SK-N-SH treated with all-trans-retinoic acid at 6 μM for 48 hours (cell line): ENCODE data around the gene FGF22.

Experiments
- ATAC-seq: fragments of 200-7000 bp; cut with Tn5 transposase; 3 replicates; pipeline ENCODE4 v1.9.1; 2020; ENCODE audit warnings: mild to moderate bottlenecking, moderate library complexity
- ARNTL ChIP-seq: fragments of 450-650 bp; formaldehyde crosslinking; IDR thresholded peaks from 2 replicates; pipeline ENCODE4 v1.5.0; 2020; ENCODE audit warnings: low read depth, mild to moderate bottlenecking, moderate library complexity, borderline replicate concordance
- BACH2 ChIP-seq: fragments of 250-450 bp; sonication (Bioruptor Pico); IDR thresholded peaks from 2 replicates; pipeline ENCODE4 v1.9.0; 2021; ENCODE audit warnings: mild to moderate bottlenecking, borderline replicate concordance
- CSDC2 ChIP-seq: fragments of 250-450 bp; sonication (Bioruptor Pico); IDR thresholded peaks from 2 replicates; pipeline ENCODE4 v1.5.0; 2020; ENCODE audit warnings: mild to moderate bottlenecking, moderate library complexity
- ESRRG ChIP-seq: fragments of 250-450 bp; sonication (Bioruptor Pico); IDR thresholded peaks from 2 replicates; pipeline ENCODE4 v1.6.1; 2021; ENCODE audit warnings: mild to moderate bottlenecking
- GLIS3 ChIP-seq: fragments of 250-450 bp; sonication (Bioruptor Pico); IDR thresholded peaks from 2 replicates; pipeline ENCODE4 v1.5.0; 2020; ENCODE audit warnings: mild to moderate bottlenecking, moderate library complexity
- ISL1 ChIP-seq: fragments of 250-450 bp; sonication (Bioruptor Pico); IDR thresholded peaks from 2 replicates; pipeline ENCODE4 v2.1.2; 2022; ENCODE audit warnings: mild to moderate bottlenecking, moderate library complexity
- PPARA ChIP-seq: fragments of 250-450 bp; sonication (Bioruptor Pico); IDR thresholded peaks from 2 replicates; pipeline ENCODE4 v1.5.0; 2020; ENCODE audit warnings: mild to moderate bottlenecking, borderline replicate concordance
- RARB ChIP-seq: fragments of 250-450 bp; sonication (Bioruptor Pico); IDR thresholded peaks from 2 replicates; pipeline ENCODE4 v1.8.0; 2021; ENCODE audit warnings: mild to moderate bottlenecking, moderate library complexity
- TCF4 ChIP-seq: fragments of 250-450 bp; sonication (Bioruptor Pico); IDR thresholded peaks from 2 replicates; pipeline ENCODE4 v1.8.0; 2021; ENCODE audit warnings: mild to moderate bottlenecking, moderate library complexity, borderline replicate concordance
- TOX ChIP-seq: fragments of 250-450 bp; sonication (Bioruptor Pico); IDR thresholded peaks from 2 replicates; pipeline ENCODE4 v1.8.0; 2021; ENCODE audit warnings: mild to moderate bottlenecking, moderate library complexity, borderline replicate concordance
- ZC3H10 ChIP-seq: fragments of 250-450 bp; sonication (Bioruptor Pico); IDR thresholded peaks from 2 replicates; pipeline ENCODE4 v1.5.1; 2021; ENCODE audit warnings: mild to moderate bottlenecking, moderate library complexity
- ZFP3 ChIP-seq: fragments of 250-450 bp; sonication (Bioruptor Pico); IDR thresholded peaks from 2 replicates; pipeline ENCODE4 v1.5.0; 2020; ENCODE audit warnings: mild to moderate bottlenecking, moderate library complexity
- ZFP30 ChIP-seq: fragments of 450-650 bp; formaldehyde crosslinking; IDR thresholded peaks from 2 replicates; pipeline ENCODE4 v1.5.0; 2022; ENCODE audit warnings: mild to moderate bottlenecking, moderate library complexity
- ZNF565 ChIP-seq: fragments of 450-650 bp; formaldehyde crosslinking; conservative IDR thresholded peaks from 2 replicates; pipeline ENCODE4 v1.5.0; 2020; ENCODE audit warnings: low read depth, mild to moderate bottlenecking, moderate library complexity
- ZNF70 ChIP-seq: fragments of 450-650 bp; formaldehyde crosslinking; IDR thresholded peaks from 2 replicates; pipeline ENCODE4 v1.5.0; 2020; ENCODE audit warnings: mild to moderate bottlenecking, moderate library complexity
- ZNF8 ChIP-seq: fragments of 450-650 bp; formaldehyde crosslinking; IDR thresholded peaks from 2 replicates; pipeline ENCODE4 v1.5.0; 2020; ENCODE audit warnings: mild to moderate bottlenecking, moderate library complexity
- TF ChIP-seq, protein P1 (sequence below): fragments of 250-450 bp; sonication (Bioruptor Pico); IDR thresholded peaks from 2 replicates; pipeline ENCODE4 v1.5.1; 2020; ENCODE audit warnings: low read depth, mild to moderate bottlenecking, moderate library complexity
- TF ChIP-seq, protein P2 (sequence below): fragments of 250-450 bp; sonication (Bioruptor Pico); IDR thresholded peaks from 2 replicates; pipeline ENCODE4 v1.8.0; 2021; ENCODE audit warnings: low read depth, mild to moderate bottlenecking, moderate library complexity, borderline replicate concordance
- TF ChIP-seq, protein P3 (sequence below): fragments of 250-450 bp; sonication (Bioruptor Pico); IDR thresholded peaks from 2 replicates; pipeline ENCODE4 v1.8.0; 2020; ENCODE audit warnings: mild to moderate bottlenecking, moderate library complexity, borderline replicate concordance
- TF ChIP-seq, protein P4 (sequence below): fragments of 250-450 bp; sonication (Bioruptor Pico); IDR thresholded peaks from 2 replicates; pipeline ENCODE4 v1.5.1; 2021; ENCODE audit warnings: mild to moderate bottlenecking, moderate library complexity
- TF ChIP-seq, protein P5 (sequence below): fragments of 250-450 bp; sonication (Bioruptor Pico); IDR thresholded peaks from 2 replicates; pipeline ENCODE4 v1.5.0; 2020; ENCODE audit warnings: mild to moderate bottlenecking, moderate library complexity

The FGF22 gene

DNA sequence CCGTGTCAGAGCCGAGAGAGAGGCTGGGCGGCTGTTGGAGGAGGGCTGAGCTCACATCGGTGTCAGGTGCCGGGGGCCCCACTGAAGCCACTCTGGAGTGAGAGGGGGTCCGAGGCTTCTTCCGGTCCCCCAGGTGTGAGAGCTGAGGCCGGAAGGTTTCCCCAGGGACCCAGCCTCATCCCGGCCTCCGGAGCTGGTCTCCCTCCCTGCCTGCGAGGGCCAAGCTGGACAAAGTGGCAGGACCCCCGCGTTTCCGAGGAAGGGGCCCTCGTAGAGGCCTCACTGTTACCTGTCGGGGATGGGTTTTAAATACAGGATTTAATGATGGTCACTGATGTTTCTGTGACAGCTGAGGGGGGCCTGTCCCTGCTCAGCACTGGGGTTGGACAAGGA, 43.4 kb upstream of the FGF22 start (continued):
- TF ChIP-seq, protein P1, sequence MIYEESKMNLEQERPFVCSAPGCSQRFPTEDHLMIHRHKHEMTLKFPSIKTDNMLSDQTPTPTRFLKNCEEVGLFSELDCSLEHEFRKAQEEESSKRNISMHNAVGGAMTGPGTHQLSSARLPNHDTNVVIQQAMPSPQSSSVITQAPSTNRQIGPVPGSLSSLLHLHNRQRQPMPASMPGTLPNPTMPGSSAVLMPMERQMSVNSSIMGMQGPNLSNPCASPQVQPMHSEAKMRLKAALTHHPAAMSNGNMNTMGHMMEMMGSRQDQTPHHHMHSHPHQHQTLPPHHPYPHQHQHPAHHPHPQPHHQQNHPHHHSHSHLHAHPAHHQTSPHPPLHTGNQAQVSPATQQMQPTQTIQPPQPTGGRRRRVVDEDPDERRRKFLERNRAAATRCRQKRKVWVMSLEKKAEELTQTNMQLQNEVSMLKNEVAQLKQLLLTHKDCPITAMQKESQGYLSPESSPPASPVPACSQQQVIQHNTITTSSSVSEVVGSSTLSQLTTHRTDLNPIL (CRISPR knock-in tag) = no peak
- no peak for TF ChIP-seq ZNF565 (CRISPR knock-in tag)
- TF ChIP-seq, all 23 proteins: peak for 0

DNA sequence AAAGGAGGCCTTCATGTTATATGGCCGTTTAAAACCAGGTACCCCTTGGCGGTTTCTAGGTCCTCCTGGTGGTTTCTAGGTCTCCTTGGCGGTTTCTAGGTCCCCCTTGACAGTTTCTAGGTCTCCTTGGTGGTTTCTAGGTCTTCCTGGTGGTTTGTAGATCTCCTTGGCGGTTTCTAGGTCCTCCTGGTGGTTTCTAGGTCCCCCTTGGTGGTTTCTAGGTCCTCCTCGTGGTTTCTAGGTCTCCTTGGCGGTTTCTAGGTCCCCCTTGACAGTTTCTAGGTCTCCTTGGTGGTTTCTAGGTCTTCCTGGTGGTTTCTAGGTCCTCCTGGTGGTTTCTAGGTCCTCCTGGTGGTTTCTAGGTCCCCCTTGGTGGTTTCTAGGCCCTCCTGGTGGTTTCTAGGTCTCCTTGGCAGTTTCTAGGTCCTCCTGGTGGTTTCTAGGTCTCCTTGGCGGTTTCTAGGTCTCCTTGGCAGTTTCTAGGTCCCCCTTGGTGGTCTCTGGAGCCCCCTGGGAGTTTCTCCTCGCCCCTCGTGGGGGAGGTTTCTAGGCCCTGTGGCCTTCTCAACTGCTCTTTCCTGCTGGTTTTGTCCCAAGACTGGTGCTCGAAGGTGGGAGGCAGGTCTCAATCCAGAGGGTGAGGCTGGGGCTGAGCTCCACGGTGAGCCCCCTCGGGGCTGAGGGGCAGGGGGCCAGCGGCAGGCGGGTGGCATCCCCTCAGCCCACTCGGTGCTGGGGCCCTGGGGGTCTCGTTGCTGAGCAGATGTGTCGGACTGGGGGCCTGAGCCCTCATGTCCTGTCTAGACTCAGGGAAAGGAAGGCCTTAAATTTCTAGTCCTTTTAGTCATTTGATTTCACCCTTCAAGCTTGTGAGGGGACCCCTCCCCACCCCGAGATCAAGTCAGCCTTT, 42.0 kb upstream of the FGF22 start:
- no peak for TF ChIP-seq CSDC2 (CRISPR knock-in tag)
- ATAC-seq = no peak

DNA sequence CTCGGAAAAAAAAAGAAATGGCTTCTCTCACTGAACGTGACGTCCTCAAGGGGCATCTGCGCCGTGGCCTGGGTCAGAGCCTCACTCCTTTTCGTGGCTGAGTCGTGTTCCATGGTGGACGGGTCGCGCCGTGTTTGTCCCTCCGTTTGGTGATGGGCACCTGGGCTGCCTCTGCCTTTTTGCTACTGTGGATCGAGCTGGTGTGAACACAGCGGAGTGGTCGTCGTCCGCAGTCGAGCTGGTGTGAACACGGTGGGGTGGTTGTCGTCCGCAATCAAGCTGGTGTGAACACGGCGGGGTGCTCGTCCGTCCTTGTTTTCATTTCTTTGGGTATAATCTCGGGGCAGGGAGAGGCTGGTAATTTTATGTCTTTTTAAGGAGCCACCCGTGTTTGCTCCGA, 38.4 kb upstream of the FGF22 start:
- TF ChIP-seq ZNF565 (CRISPR knock-in tag) (no peak), GLIS3 (CRISPR knock-in tag) (no peak), ISL1 (no peak), RARB (CRISPR knock-in tag) (no peak), BACH2 (no peak), ZFP3 (CRISPR knock-in tag) (no peak), TCF4 (CRISPR knock-in tag) (no peak), ZC3H10 (CRISPR knock-in tag) (no peak)
- TF ChIP-seq, protein P2, sequence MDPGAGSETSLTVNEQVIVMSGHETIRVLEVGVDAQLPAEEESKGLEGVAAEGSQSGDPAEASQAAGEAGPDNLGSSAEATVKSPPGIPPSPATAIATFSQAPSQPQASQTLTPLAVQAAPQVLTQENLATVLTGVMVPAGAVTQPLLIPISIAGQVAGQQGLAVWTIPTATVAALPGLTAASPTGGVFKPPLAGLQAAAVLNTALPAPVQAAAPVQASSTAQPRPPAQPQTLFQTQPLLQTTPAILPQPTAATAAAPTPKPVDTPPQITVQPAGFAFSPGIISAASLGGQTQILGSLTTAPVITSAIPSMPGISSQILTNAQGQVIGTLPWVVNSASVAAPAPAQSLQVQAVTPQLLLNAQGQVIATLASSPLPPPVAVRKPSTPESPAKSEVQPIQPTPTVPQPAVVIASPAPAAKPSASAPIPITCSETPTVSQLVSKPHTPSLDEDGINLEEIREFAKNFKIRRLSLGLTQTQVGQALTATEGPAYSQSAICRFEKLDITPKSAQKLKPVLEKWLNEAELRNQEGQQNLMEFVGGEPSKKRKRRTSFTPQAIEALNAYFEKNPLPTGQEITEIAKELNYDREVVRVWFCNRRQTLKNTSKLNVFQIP (CRISPR knock-in tag) = no peak
- TF ChIP-seq, protein P1 (CRISPR knock-in tag) = no peak
- no peak for ATAC-seq

DNA sequence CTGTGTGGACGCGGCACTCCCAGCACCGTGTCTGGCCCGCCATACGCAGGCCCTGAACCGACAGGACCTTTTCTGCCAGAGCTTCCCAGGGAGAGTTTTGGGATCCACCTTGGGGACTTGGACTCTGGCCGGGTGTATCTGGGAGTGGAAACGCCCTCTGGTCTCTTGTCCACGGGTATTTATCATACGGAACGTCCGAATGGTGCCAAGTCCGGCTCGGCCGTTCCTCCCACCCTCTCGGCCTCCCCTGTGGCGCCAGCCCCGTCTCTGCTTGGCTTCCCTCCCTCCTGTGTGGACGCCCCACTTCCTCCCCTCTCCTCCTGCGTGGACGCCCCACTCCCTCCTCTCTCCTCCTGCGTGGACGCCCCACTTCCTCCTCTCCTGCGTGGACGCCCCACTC, 37.9 kb upstream of the FGF22 start:
- no peak for ATAC-seq
- TF ChIP-seq ZNF8 (CRISPR knock-in tag) (no peak), ZNF70 (CRISPR knock-in tag) (no peak), TOX (CRISPR knock-in tag) (no peak), ZFP30 (no peak), ISL1 (no peak), CSDC2 (CRISPR knock-in tag) (no peak), ESRRG (CRISPR knock-in tag) (no peak), ZNF565 (CRISPR knock-in tag) (no peak), ZC3H10 (CRISPR knock-in tag) (no peak), ARNTL (CRISPR knock-in tag) (no peak), GLIS3 (CRISPR knock-in tag) (no peak), PPARA (no peak)
- TF ChIP-seq, protein P3, sequence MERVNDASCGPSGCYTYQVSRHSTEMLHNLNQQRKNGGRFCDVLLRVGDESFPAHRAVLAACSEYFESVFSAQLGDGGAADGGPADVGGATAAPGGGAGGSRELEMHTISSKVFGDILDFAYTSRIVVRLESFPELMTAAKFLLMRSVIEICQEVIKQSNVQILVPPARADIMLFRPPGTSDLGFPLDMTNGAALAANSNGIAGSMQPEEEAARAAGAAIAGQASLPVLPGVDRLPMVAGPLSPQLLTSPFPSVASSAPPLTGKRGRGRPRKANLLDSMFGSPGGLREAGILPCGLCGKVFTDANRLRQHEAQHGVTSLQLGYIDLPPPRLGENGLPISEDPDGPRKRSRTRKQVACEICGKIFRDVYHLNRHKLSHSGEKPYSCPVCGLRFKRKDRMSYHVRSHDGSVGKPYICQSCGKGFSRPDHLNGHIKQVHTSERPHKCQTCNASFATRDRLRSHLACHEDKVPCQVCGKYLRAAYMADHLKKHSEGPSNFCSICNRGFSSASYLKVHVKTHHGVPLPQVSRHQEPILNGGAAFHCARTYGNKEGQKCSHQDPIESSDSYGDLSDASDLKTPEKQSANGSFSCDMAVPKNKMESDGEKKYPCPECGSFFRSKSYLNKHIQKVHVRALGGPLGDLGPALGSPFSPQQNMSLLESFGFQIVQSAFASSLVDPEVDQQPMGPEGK = no peak
- TF ChIP-seq, protein P2 (CRISPR knock-in tag) = no peak
- TF ChIP-seq, protein P4, sequence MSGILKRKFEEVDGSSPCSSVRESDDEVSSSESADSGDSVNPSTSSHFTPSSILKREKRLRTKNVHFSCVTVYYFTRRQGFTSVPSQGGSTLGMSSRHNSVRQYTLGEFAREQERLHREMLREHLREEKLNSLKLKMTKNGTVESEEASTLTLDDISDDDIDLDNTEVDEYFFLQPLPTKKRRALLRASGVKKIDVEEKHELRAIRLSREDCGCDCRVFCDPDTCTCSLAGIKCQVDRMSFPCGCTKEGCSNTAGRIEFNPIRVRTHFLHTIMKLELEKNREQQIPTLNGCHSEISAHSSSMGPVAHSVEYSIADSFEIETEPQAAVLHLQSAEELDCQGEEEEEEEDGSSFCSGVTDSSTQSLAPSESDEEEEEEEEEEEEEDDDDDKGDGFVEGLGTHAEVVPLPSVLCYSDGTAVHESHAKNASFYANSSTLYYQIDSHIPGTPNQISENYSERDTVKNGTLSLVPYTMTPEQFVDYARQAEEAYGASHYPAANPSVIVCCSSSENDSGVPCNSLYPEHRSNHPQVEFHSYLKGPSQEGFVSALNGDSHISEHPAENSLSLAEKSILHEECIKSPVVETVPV (CRISPR knock-in tag) = no peak
- TF ChIP-seq, protein P5, sequence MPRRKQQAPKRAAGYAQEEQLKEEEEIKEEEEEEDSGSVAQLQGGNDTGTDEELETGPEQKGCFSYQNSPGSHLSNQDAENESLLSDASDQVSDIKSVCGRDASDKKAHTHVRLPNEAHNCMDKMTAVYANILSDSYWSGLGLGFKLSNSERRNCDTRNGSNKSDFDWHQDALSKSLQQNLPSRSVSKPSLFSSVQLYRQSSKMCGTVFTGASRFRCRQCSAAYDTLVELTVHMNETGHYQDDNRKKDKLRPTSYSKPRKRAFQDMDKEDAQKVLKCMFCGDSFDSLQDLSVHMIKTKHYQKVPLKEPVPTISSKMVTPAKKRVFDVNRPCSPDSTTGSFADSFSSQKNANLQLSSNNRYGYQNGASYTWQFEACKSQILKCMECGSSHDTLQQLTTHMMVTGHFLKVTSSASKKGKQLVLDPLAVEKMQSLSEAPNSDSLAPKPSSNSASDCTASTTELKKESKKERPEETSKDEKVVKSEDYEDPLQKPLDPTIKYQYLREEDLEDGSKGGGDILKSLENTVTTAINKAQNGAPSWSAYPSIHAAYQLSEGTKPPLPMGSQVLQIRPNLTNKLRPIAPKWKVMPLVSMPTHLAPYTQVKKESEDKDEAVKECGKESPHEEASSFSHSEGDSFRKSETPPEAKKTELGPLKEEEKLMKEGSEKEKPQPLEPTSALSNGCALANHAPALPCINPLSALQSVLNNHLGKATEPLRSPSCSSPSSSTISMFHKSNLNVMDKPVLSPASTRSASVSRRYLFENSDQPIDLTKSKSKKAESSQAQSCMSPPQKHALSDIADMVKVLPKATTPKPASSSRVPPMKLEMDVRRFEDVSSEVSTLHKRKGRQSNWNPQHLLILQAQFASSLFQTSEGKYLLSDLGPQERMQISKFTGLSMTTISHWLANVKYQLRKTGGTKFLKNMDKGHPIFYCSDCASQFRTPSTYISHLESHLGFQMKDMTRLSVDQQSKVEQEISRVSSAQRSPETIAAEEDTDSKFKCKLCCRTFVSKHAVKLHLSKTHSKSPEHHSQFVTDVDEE (CRISPR knock-in tag) = no peak
